Neuronal stem cell (in vitro differentiated cells): ENCODE measurements around the gene PIK3R4.

Source experiments
- DNase-seq: peaks from one replicate; pipeline ENCODE4 v3.0.0-alpha.2; 2013; ENCODE audit warnings: low spot score
- H2AFZ ChIP-seq: one replicate; pipeline ENCODE4 v1.6.1; 2013; ENCODE audit warnings: mild to moderate bottlenecking, low read length, inconsistent platforms
- H2AK5ac ChIP-seq: 2 replicates; pipeline ENCODE4 v1.6.1; 2013; ENCODE audit warnings: low read depth, mild to moderate bottlenecking, inconsistent platforms, low read length, moderate library complexity, mixed read lengths
- H2BK120ac ChIP-seq: 2 replicates; pipeline ENCODE4 v1.6.1; 2013; ENCODE audit warnings: low read depth, mild to moderate bottlenecking, inconsistent platforms, low read length, moderate library complexity, mixed read lengths
- H2BK12ac ChIP-seq: one replicate; pipeline ENCODE4 v1.6.1; 2013; ENCODE audit warnings: low read length, inconsistent platforms
- H2BK15ac ChIP-seq: 2 replicates; pipeline ENCODE4 v1.6.1; 2013; ENCODE audit warnings: mild to moderate bottlenecking, low read length, inconsistent platforms, mixed read lengths
- H2BK5ac ChIP-seq: one replicate; pipeline ENCODE4 v1.6.1; 2013; ENCODE audit warnings: inconsistent platforms, mild to moderate bottlenecking, low read length, moderate library complexity
- H3K14ac ChIP-seq: one replicate; pipeline ENCODE4 v1.6.1; 2013; ENCODE audit warnings: low read length, inconsistent platforms
- H3K18ac ChIP-seq: 2 replicates; pipeline ENCODE4 v1.6.1; 2013; ENCODE audit warnings: low read length, inconsistent platforms
- H3K23ac ChIP-seq: 2 replicates; pipeline ENCODE4 v1.6.1; 2013; ENCODE audit warnings: low read depth, mild to moderate bottlenecking, mixed read lengths, low read length, inconsistent platforms; ENCODE audit not compliant: poor library complexity
- H3K27ac ChIP-seq: replicated peaks from 3 replicates; pipeline ENCODE4 v1.5.1; 2013; ENCODE audit warnings: low read length, inconsistent platforms
- H3K27me3 ChIP-seq, 3 experiments: 2 replicates each; pipeline ENCODE4 v1.6.1; 2013; ENCODE audit warnings: low read length in 3 of 3, mild to moderate bottlenecking in 2 of 3, inconsistent platforms in 1 of 3, low read depth in 1 of 3, mixed read lengths in 1 of 3, moderate library complexity in 1 of 3; ENCODE audit not compliant: control insufficient read depth in 3 of 3, insufficient read depth in 3 of 3
- H3K36me3 ChIP-seq, 2 donors: replicated peaks in 1 of 2; 2 replicates each; pipeline ENCODE4 v1.6.1; 2013; ENCODE audit warnings: low read length in 2 of 2; ENCODE audit not compliant: control insufficient read depth in 2 of 2, insufficient read depth in 2 of 2
- H3K4ac ChIP-seq: 2 replicates; pipeline ENCODE4 v1.6.1; 2013; ENCODE audit warnings: inconsistent platforms, mild to moderate bottlenecking, low read length, moderate library complexity
- H3K4me1 ChIP-seq, 2 donors: 1 replicate in 1 of 2; 2 replicates in 1 of 2; pipeline ENCODE4 v1.6.1; 2013; ENCODE audit warnings: low read length in 2 of 2, low read depth in 1 of 2; ENCODE audit not compliant: control insufficient read depth in 2 of 2, insufficient read depth in 1 of 2
- H3K4me2 ChIP-seq: one replicate; pipeline ENCODE4 v1.6.1; 2013; ENCODE audit warnings: mild to moderate bottlenecking, low read length, inconsistent platforms; ENCODE audit not compliant: insufficient read depth, poor library complexity, severe bottlenecking
- H3K4me3 ChIP-seq, 2 donors: 2 replicates each; pipeline ENCODE4 v1.5.1; 2013; ENCODE audit warnings: low read length in 2 of 2, mild to moderate bottlenecking in 2 of 2, inconsistent platforms in 1 of 2, moderate library complexity in 1 of 2
- H3K79me1 ChIP-seq: one replicate; pipeline ENCODE4 v1.6.1; 2013; ENCODE audit warnings: low read depth, mild to moderate bottlenecking, inconsistent platforms, low read length, moderate library complexity
- H3K9ac ChIP-seq: one replicate; pipeline ENCODE4 v1.6.1; 2013; ENCODE audit warnings: mild to moderate bottlenecking, low read depth, low read length, inconsistent platforms; ENCODE audit not compliant: poor library complexity
- H3K9me3 ChIP-seq, 2 donors: replicated peaks in 1 of 2; 2 replicates each; pipeline versions ENCODE3 to v1.6.1; 2013; ENCODE audit warnings: low read length in 2 of 2, mild to moderate bottlenecking in 2 of 2, inconsistent platforms in 1 of 2, low read depth in 1 of 2, mixed read lengths in 1 of 2, moderate library complexity in 1 of 2; ENCODE audit not compliant: control insufficient read depth in 2 of 2, insufficient read depth in 1 of 2
- H4K8ac ChIP-seq: one replicate; pipeline ENCODE4 v1.6.1; 2013; ENCODE audit warnings: low read depth, mild to moderate bottlenecking, inconsistent platforms, low read length, moderate library complexity
- H4K91ac ChIP-seq: one replicate; pipeline ENCODE4 v1.6.1; 2013; ENCODE audit warnings: low read length, low read depth, mild to moderate bottlenecking, inconsistent platforms; ENCODE audit not compliant: poor library complexity
- WGBS, 2 donors: extraction: QIAGEN DNeasy Blood & Tissue Kit; methylation state at CpG; one replicate each; pipeline ENCODE4 v1.1.7; 2013; ENCODE audit warnings: missing lambda C conversion rate in 2 of 2, mixed read lengths in 1 of 2; ENCODE audit not compliant: insufficient read length in 2 of 2, insufficient replicate concordance in 1 of 2; ENCODE audit errors: extremely low coverage in 2 of 2; 5-methylcytosine and 5-hydroxymethylcytosine counted together

PIK3R4 gene

GRCh38 chr3:130787422-130788068 is 40.9 kb upstream of the PIK3R4 start:
- no peak overlapping the region for H3K9ac ChIP-seq
- no peak overlapping the region for H2BK15ac ChIP-seq
- H2AFZ ChIP-seq = no peak overlapping the region
- no peak overlapping the region for H3K4me3 ChIP-seq
- H3K9me3 ChIP-seq = no peaks in the 10 kb centered on the region
- peaks cover 0 to 94% (median 0%) of the 10 kb centered on the region in 3 experiments for H3K27me3 ChIP-seq
- no peak overlapping the region for H2AK5ac ChIP-seq
- H4K91ac ChIP-seq = no peak overlapping the region
- H3K4me1 ChIP-seq = peaks cover 0 to 6% of the 10 kb centered on the region in 2 donors
- WGBS, 2 donors = no CpG with 5 or more reads among the region's 6 CpGs
- H3K79me1 ChIP-seq = no peaks in the 10 kb centered on the region
- H3K14ac ChIP-seq = no peak overlapping the region
- H3K18ac ChIP-seq = no peak overlapping the region
- H3K4me2 ChIP-seq = no peak overlapping the region
- H2BK5ac ChIP-seq = no peak overlapping the region
- no peak overlapping the region for H3K27ac ChIP-seq
- no peak for DNase-seq
- no peak overlapping the region for H2BK12ac ChIP-seq
- H3K23ac ChIP-seq = no peak overlapping the region
- H3K4ac ChIP-seq = no peak overlapping the region
- no peak overlapping the region for H2BK120ac ChIP-seq
- no peak overlapping the region for H4K8ac ChIP-seq
- no peaks in the 10 kb centered on the region for H3K36me3 ChIP-seq

- Histone ChIP-seq H4K91ac (no peak overlapping the region), H3K23ac (no peak overlapping the region), H3K4ac (no peak overlapping the region)
These were observed 39.7 kb upstream of the PIK3R4 start for GRCh38 chr3:130786306-130786705.

GRCh38 chr3:130783629-130784028 is 37.0 kb upstream of the PIK3R4 start:
- Histone ChIP-seq H3K36me3 (no peaks in the 10 kb centered on the region), H3K4me3 (no peak overlapping the region), H3K9ac (no peak overlapping the region), H3K4ac (no peak overlapping the region), H4K8ac (no peak overlapping the region), H2BK120ac (no peak overlapping the region), H3K79me1 (no peaks in the 10 kb centered on the region), H2BK5ac (no peak overlapping the region), H4K91ac (no peak overlapping the region), H3K27me3 (peaks cover 0 to 82% (median 0%) of the 10 kb centered on the region in 3 experiments), H3K9me3 (no peaks in the 10 kb centered on the region), H3K4me1 (peaks cover 0 to 6% of the 10 kb centered on the region in 2 donors), H2BK15ac (no peak overlapping the region), H3K27ac (no peak overlapping the region), H2AFZ (no peak overlapping the region), H3K18ac (no peak overlapping the region), H3K14ac (no peak overlapping the region), H3K23ac (no peak overlapping the region), H2AK5ac (no peak overlapping the region), H3K4me2 (no peak overlapping the region), H2BK12ac (no peak overlapping the region)
- no peak for DNase-seq
- WGBS, 2 donors = no CpG with 5 or more reads among the region's 3 CpGs

More at GRCh38 chr3:130786306-130786705, 39.7 kb upstream of the PIK3R4 start:
- H3K27me3 ChIP-seq = peaks cover 0 to 90% (median 0%) of the 10 kb centered on the region in 3 experiments
- no peak overlapping the region for H2BK12ac ChIP-seq
- no peak for DNase-seq
- no peak overlapping the region for H2BK5ac ChIP-seq
- H2BK15ac ChIP-seq = no peak overlapping the region
- H3K4me2 ChIP-seq = no peak overlapping the region
- H3K9ac ChIP-seq = no peak overlapping the region
- no peak overlapping the region for H2BK120ac ChIP-seq
- no peak overlapping the region for H3K18ac ChIP-seq
- H3K14ac ChIP-seq = no peak overlapping the region
- H4K8ac ChIP-seq = no peak overlapping the region
- no peaks in the 10 kb centered on the region for H3K36me3 ChIP-seq
- H2AFZ ChIP-seq = no peak overlapping the region
- H2AK5ac ChIP-seq = no peak overlapping the region
- H3K9me3 ChIP-seq = no peaks in the 10 kb centered on the region
- peaks cover 0 to 6% of the 10 kb centered on the region in 2 donors for H3K4me1 ChIP-seq
- no peak overlapping the region for H3K4me3 ChIP-seq
- no peak overlapping the region for H3K27ac ChIP-seq
- no peaks in the 10 kb centered on the region for H3K79me1 ChIP-seq

- DNase-seq = no peak
- Histone ChIP-seq H3K36me3 (no peaks in the 10 kb centered on the region), H3K4me1 (no peaks in the 10 kb centered on the region), H3K23ac (no peak overlapping the region), H2BK12ac (no peak overlapping the region), H2BK5ac (no peak overlapping the region), H3K4me2 (no peak overlapping the region), H3K4me3 (no peak overlapping the region), H2BK15ac (no peak overlapping the region), H4K8ac (no peak overlapping the region), H2AK5ac (no peak overlapping the region), H4K91ac (no peak overlapping the region), H3K9me3 (no peaks in the 10 kb centered on the region), H2AFZ (no peak overlapping the region), H3K27me3 (peaks cover 0 to 77% (median 0%) of the 10 kb centered on the region in 3 experiments), H3K9ac (no peak overlapping the region), H3K4ac (no peak overlapping the region), H2BK120ac (no peak overlapping the region), H3K27ac (no peak overlapping the region), H3K14ac (no peak overlapping the region), H3K79me1 (no peaks in the 10 kb centered on the region), H3K18ac (no peak overlapping the region)
- no CpG with 5 or more reads among the region's 5 CpGs for WGBS, 2 donors
These were observed 32.9 kb upstream of the PIK3R4 start for GRCh38 chr3:130779486-130779885.
